GM08714 (cell line): Measurements from ENCODE around the gene HCST.
"Not testable (repeated sequence)": the region's sequence is repeated elsewhere in the genome, so short reads cannot be mapped to it uniquely, and the experiment has no call there.

Experiments
- H3K4me3 ChIP-seq: fragments of 200-500 bp; sonication (Bioruptor generic); 2 replicates; pipeline ENCODE4 v1.5.1; 2014; ENCODE audit warnings: mild to moderate bottlenecking, low read length, inconsistent platforms
- ZNF274 ChIP-seq: IDR thresholded peaks from 2 replicates; pipeline ENCODE4 v1.6.1; 2012; ENCODE audit warnings: mild to moderate bottlenecking, low read depth, low read length

HCST gene

GRCh38 chr19:35870798-35871197 lies 31.5 kb upstream of the HCST start:
- no peak overlapping the region for H3K4me3 ChIP-seq
- no peak for TF ChIP-seq ZNF274

GRCh38 chr19:35871611-35872010 lies 30.7 kb upstream of the HCST start:
- no peak for TF ChIP-seq ZNF274
- no peak overlapping the region for H3K4me3 ChIP-seq

- TF ChIP-seq ZNF274, result no peak
- no peak overlapping the region for H3K4me3 ChIP-seq
These were observed 30.1 kb upstream of the HCST start for GRCh38 chr19:35872180-35872579.

- no peak for TF ChIP-seq ZNF274
- no peak overlapping the region for H3K4me3 ChIP-seq
These were observed 27.9 kb upstream of the HCST start for GRCh38 chr19:35874392-35874930.

GRCh38 chr19:35879068-35879467 lies 23.3 kb upstream of the HCST start:
- H3K4me3 ChIP-seq, result no peak overlapping the region
- no peak for TF ChIP-seq ZNF274

- TF ChIP-seq ZNF274, result no peak
- H3K4me3 ChIP-seq, result no peak overlapping the region
These were observed 22.5 kb upstream of the HCST start for GRCh38 chr19:35879770-35880317.

GRCh38 chr19:35882114-35882832 lies 20.1 kb upstream of the HCST start:
- no peak for TF ChIP-seq ZNF274
- H3K4me3 ChIP-seq, result no peak overlapping the region

- H3K4me3 ChIP-seq, result no peak overlapping the region
- no peak for TF ChIP-seq ZNF274
These were observed 18.4 kb upstream of the HCST start for GRCh38 chr19:35883882-35884281.

GRCh38 chr19:35885225-35885738 lies 17.0 kb upstream of the HCST start:
- no peak overlapping the region for H3K4me3 ChIP-seq
- TF ChIP-seq ZNF274, result no peak

- no peak overlapping the region for H3K4me3 ChIP-seq
- TF ChIP-seq ZNF274, result no peak
These were observed 16.4 kb upstream of the HCST start for GRCh38 chr19:35885904-35886303.

- TF ChIP-seq ZNF274, result no peak
- no peak overlapping the region for H3K4me3 ChIP-seq
These were observed 15.1 kb upstream of the HCST start for GRCh38 chr19:35887197-35887596.

GRCh38 chr19:35888398-35888797 lies 13.9 kb upstream of the HCST start:
- no peak for TF ChIP-seq ZNF274
- H3K4me3 ChIP-seq, result no peak overlapping the region

- no peak for TF ChIP-seq ZNF274
- H3K4me3 ChIP-seq, result no peak overlapping the region
These were observed 12.8 kb upstream of the HCST start for GRCh38 chr19:35889370-35890112.

GRCh38 chr19:35890113-35890650 lies 12.1 kb upstream of the HCST start:
- H3K4me3 ChIP-seq, result no peak overlapping the region
- TF ChIP-seq ZNF274, result no peak

GRCh38 chr19:35891819-35892218 lies 10.5 kb upstream of the HCST start:
- not testable (repeated sequence) for H3K4me3 ChIP-seq
